ELR (cell line): ENCODE data around the gene HERPUD1.
A peak's percentile ranks its signal among the peaks of the same experiment; 100 is the strongest.
"Not testable (repeated sequence)": the region's sequence is repeated elsewhere in the genome, so short reads cannot be mapped to it uniquely, and the experiment has no call there.

Experiments used
- DNase-seq: peaks from one replicate; pipeline ENCODE4 v3.0.0-alpha.2; 2015; ENCODE audit warnings: low read depth

HERPUD1 gene

DNA sequence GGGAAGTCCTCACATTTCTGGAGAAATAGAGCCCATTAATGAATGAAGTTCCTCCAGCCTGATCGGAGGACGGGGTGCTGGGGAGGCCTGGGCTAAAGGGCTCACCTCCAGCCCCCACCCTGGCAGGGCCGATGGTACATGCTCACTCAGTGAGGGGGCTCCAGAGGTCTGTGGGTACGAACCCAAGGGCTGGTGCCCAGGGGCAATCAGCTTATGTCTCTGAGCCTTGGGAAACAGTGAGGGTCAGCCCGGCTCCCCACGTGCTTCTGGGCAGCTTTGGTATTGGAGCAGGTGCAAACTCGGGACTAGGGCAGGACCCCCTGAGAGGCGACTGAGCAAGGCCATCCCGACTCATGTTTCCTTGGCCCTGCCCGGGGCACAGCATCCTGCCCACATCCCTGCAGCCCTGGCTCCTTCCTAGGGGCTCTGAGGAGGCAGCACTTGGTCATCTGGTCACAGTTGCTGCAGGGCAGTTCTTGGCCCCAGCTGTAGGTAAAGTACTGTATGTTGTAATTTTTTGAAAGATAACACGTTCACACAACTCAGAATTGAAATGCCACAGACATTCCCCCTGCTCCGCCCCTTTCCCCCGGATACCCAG lies 28.8 kb downstream of the HERPUD1 start:
- no peak for DNase-seq

GRCh38 chr16:56961386-56961785 lies 29.4 kb downstream of the HERPUD1 start:
- DNase-seq = no peak

- DNase-seq = no peak
Measured at GRCh38 chr16:56961851-56962281, 29.9 kb downstream of the HERPUD1 start, which contains the start of gene CETP. TSS of gene CETP (plus strand) at chr16:56961950. CDS start at chr16:56961980, 30 bp downstream.

GRCh38 chr16:56964243-56965148 lies 32.6 kb downstream of the HERPUD1 start:
- DNase-seq = peak; percentile 92

- peak; percentile 39 for DNase-seq
Measured at GRCh38 chr16:56965149-56966092, 33.5 kb downstream of the HERPUD1 start.

- DNase-seq = no peak
Measured at GRCh38 chr16:56966093-56966475, 34.1 kb downstream of the HERPUD1 start.

DNA sequence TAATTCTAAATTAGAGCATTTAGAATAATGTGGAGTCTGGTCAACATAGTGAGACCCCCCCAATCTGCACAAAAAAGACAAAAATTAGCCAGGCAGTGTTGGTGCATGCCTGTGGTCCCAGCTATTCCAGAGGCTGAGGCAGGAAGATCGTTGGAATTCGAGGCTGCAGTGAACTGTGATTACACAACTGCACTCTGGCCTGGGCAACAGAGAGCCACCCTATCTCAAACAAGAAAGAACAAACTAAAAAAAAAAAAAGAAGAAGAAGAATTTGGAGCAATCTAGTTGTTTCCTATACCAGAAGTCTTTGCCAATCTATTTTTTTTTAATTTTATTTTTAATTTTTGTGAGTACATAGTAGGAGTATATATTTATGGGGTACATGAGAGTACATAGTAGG lies 35.8 kb downstream of the HERPUD1 start:
- no peak for DNase-seq

DNA sequence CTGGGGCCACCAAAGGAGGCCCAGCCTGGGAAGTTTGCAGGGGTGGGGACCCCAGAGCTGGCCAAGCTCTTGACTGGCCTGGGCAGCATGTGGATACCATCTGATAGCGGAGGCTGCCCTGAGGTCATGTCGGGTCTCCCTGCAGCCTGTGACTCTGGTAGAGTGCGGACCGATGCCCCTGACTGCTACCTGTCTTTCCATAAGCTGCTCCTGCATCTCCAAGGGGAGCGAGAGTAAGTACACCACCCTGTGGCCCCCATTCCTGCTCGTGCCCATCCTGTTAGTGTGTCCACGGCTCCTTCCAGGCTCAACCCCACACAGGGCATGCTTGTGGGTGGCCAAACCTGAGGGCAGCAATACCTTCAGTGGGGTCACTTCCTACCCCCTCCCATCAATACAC lies 37.8 kb downstream of the HERPUD1 start:
- DNase-seq = no peak

DNA sequence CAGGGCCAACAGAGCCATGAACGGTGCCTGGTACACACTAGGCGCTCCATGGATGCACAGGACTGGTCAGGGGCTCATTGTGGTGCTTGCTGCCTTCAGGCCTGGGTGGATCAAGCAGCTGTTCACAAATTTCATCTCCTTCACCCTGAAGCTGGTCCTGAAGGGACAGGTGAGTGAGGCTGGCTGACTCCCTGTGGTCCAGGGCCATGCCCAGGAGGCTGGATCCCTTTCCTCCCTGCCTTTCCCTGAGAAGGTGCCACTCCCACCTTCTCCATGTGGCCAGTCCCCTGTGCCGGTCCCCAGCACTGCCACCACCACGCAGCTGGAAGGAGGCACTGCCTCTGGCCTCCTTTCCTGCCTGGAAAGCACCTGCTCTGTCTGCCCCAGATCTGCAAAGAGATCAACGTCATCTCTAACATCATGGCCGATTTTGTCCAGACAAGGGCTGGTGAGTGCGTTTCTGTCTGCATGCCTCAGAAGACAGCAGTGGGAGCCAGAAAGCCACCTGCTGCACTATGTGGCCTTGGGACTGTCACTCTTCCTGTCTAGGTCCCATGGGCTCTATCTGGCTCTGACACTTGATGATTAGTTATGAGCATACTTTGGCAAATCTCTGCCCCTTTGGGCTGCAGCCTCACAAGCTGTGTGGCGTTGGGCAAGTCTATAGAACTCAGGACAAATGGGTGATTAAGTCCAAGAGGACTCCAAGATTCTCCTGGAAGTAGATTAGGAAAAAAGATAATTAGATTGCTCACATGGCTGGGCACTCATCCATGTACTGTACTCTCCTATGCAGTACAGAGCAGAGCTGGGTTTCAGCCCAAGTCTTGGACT lies 39.2 kb downstream of the HERPUD1 start:
- peak; percentile 30 for DNase-seq

GRCh38 chr16:56971768-56972043 lies 39.8 kb downstream of the HERPUD1 start:
- no peak for DNase-seq

- DNase-seq = no peak
Measured at GRCh38 chr16:56972403-56973293, 40.7 kb downstream of the HERPUD1 start.

DNA sequence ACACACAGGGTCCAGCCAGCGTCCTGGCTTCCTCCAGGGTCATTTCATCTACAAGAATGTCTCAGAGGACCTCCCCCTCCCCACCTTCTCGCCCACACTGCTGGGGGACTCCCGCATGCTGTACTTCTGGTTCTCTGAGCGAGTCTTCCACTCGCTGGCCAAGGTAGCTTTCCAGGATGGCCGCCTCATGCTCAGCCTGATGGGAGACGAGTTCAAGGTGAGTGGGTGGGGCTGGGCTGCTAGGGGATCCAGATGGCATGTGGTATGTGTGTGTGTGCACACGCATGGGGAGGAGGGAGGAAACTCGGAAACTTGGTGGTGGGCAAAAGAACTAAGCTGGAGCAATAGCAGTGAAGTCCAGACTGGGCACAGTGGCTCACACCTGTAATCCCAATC lies 41.4 kb downstream of the HERPUD1 start:
- DNase-seq = no peak

DNA sequence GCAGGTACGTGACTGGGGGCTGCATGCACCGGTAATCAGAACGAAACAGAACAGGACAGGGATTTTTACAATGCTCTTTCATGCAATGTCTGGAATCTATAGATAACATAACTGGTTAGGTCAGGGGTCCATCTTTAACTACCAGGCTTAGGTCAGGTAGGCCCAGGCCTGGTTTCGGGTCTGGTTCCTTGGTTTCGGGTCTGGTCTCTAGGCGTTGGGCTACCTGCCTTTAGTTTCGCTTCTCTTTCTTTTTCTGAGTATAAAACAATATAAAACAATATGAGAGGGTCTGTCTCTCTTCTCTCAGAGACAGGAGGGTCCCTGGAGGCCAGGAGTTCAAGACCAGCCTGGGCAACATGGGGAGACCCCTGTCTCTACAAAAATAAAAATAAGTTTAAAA lies 42.0 kb downstream of the HERPUD1 start:
- not testable (repeated sequence) for DNase-seq

DNA sequence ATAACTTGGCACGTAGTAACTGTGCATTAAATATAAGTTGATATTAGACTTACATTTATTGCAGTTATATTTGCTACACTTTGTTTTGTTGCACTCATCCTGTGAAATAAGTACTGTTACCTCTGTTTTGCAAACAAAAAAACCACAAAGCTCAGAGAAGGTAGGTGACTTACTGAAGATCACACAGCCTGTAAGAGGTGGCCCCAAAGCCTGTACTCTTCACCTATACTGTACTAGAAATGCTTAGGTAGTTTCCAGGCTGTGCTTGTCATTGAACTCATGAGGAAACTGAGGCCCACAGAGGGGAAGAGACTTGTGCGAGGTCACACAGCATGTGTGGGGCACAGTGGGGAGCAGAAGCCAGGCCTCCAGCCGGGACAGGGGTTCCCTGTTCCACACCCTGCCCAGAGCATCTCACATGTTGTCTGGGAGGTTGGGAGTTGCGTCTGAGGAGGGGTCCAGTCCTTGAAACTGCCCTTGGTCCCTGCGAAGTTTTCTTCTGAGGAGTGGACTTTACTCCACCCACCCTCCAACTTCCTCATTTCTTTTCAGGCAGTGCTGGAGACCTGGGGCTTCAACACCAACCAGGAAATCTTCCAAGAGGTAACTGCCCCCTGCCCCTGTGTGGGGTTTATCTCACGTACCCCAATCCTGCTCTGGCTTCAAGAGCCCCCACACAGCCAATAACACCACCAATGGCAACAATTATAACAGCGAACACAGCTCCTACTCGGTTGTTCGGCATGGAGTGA lies 42.8 kb downstream of the HERPUD1 start:
- DNase-seq = no peak

GRCh38 chr16:56975714-56976113 lies 43.8 kb downstream of the HERPUD1 start:
- DNase-seq = no peak

- DNase-seq = no peak
Measured at GRCh38 chr16:56977216-56977615, 45.3 kb downstream of the HERPUD1 start.

DNA sequence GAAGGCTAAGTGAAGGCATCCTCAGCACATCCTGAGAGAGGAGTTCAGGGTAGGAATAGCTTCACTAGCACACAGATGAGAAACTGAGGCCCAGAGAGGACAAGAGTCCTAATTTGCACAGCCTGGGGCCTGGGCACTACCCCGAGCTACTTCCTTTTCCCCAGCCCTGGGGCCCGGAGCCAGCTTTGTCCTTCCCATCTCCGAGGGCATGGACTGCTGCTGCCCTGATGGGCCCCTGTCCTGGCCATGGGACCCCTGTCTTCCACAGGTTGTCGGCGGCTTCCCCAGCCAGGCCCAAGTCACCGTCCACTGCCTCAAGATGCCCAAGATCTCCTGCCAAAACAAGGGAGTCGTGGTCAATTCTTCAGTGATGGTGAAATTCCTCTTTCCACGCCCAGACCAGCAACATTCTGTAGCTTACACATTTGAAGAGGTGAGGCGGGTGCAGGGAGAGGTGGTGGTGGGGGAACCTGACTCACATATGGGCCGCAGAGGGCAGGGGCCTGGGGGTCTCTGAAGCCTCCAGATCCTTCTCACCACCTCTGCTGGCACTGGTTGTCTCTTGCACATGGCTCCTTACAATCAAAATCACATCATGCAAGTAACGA lies 46.0 kb downstream of the HERPUD1 start:
- no peak for DNase-seq

GRCh38 chr16:56980201-56980535 lies 48.2 kb downstream of the HERPUD1 start:
- DNase-seq = no peak
